VCaP (cell line): ENCODE measurements around the gene CHAC1.
"Not testable (repeated sequence)": the region's sequence is repeated elsewhere in the genome, so short reads cannot be mapped to it uniquely, and the experiment has no call there.

Source experiments
- H3K27ac ChIP-seq: fragments of 450-650 bp; 2 replicates; pipeline ENCODE4 v1.5.1; 2017
- CTCF ChIP-seq: fragments of 450-650 bp; conservative IDR thresholded peaks from 2 replicates; pipeline ENCODE4 v1.5.1; 2017; ENCODE audit warnings: mild to moderate bottlenecking, moderate library complexity

The CHAC1 gene

GRCh38 chr15:40949756-40950207, 3.5 kb upstream of the CHAC1 start:
- H3K27ac ChIP-seq = no peak overlapping the region
- no peak for TF ChIP-seq CTCF

GRCh38 chr15:40951764-40952163, 1.5 kb upstream of the CHAC1 start:
- no peak for TF ChIP-seq CTCF
- peak overlapping the region; percentile 82; the same call in 1 of the 2 replicates for H3K27ac ChIP-seq

- peak overlapping the region; percentile 82 for H3K27ac ChIP-seq
- no peak for TF ChIP-seq CTCF
Measured at GRCh38 chr15:40952301-40952900, 870 bp upstream of the CHAC1 start.

GRCh38 chr15:40953713-40954074, 423 bp downstream of the CHAC1 start:
- TF ChIP-seq CTCF = no peak
- H3K27ac ChIP-seq = peak overlapping the region; percentile 82

GRCh38 chr15:40954158-40954848, 1.0 kb downstream of the CHAC1 start:
- H3K27ac ChIP-seq = not testable (repeated sequence)

- no peak overlapping the region for H3K27ac ChIP-seq
Measured at GRCh38 chr15:40955141-40955903, 2.1 kb downstream of the CHAC1 start.

GRCh38 chr15:40955930-40956540, 2.8 kb downstream of the CHAC1 start:
- no peak for TF ChIP-seq CTCF
- no peak overlapping the region for H3K27ac ChIP-seq

More at GRCh38 chr15:40955141-40955903, 2.1 kb downstream of the CHAC1 start:
- TF ChIP-seq CTCF = no peak
